Muscle of back (tissue), 11 donors: ENCODE results near the gene MAPK12. TPM values are rescaled to one million over a fixed set of nuclear protein-coding genes. Genes with fewer than 3 reads are reported as not detected.
"Not testable (repeated sequence)": the region's sequence is repeated elsewhere in the genome, so short reads cannot be mapped to it uniquely, and the experiment has no call there.

ENCODE experiments used
- DNase-seq, 3 donors: peaks; one replicate each; pipeline versions ENCODE4 v3.0.0 to v3.0.0-alpha.2; 2013
- polyA plus RNA-seq, 10 donors: library from polyadenylated mRNA; unstranded; fragments of 120-200 nt; gene quantifications; one replicate each; pipeline ENCODE4 v1.2.1, GENCODE V29; 2013; ENCODE audit not compliant: insufficient read length in 10 of 10

Gene MAPK12
- polyA plus RNA-seq, 10 donors, result 8.6 to 38.0 (median 22.5) TPM

DNA sequence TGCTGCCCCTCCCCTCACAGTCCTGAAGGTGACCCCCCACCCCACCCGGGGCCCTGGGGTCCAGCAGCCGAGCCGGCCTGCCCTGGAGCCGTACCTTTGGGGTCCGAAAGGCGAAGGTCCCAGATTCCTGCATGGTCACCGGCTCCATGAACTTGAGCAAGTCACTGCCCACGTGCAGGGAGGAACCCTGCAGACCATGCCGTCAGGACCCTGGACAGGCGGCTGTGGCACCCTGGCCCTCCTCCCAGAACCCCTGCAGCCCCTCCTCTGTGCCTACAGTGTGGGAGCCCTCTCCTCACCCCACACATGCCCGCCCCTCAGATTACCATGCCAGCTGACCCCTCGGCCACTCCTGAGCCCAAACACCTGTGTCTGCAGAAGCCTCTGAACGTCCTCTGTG is 23.0 kb upstream of the MAPK12 start:
- DNase-seq, result no peak

DNA sequence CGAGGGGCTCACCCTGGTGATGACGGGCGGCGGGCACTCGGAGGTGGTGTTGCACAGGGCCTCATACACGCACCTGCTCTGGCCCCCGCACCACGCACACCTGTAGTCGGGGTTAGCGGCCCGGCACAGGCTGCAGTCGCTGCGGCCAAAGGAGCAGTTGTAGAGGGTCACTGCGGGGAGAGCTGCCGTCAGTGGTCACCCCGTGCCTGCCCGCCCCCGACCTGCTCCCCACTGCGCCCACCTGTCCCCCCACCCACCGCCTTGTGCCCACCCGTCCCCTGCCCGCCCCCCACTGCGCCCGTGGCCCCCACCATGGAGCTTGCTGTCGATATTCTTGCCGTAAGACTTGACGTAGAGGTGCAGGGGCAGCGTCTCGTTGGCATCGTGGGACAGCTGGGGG is 22.3 kb upstream of the MAPK12 start:
- DNase-seq, result no peak

DNA sequence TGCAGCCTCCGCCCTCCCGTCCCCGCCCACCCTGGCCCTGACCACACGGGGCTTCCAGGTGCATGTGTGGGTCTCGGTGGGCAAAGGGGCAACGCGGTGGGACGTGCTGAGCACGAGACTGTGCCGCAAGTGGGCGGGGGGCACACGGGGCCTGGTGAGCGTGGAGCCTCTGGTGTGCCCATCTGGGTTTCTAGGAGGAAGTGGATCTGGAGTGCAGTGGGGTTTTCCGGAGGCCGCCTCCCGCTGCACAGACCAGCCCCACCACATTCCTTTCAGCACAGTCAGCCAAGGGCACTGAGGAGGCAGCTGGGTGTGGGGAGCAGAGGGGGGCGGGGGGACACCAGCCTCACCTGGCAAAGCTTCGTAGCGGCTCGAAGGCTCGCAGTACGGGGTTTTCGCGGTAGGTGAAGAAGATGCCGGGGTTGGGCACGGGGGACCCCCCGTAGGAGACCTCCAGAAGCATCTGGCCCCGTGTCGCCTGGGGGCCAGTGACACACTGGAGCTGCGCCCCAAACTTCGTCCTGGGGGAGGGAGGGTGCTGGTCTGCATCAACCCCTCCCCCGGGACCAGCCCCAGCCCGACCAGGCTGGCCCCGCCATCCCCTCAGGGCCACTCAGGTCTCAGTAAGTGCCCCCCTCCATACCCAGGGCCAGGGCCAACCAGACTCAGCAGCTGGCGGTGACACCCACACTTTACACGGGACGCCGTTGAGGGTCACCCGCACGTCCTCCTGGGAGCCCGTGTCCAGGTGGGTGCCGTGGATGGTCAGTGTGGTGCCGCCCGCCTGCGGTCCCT is 21.1 kb upstream of the MAPK12 start:
- no peak for DNase-seq

DNA sequence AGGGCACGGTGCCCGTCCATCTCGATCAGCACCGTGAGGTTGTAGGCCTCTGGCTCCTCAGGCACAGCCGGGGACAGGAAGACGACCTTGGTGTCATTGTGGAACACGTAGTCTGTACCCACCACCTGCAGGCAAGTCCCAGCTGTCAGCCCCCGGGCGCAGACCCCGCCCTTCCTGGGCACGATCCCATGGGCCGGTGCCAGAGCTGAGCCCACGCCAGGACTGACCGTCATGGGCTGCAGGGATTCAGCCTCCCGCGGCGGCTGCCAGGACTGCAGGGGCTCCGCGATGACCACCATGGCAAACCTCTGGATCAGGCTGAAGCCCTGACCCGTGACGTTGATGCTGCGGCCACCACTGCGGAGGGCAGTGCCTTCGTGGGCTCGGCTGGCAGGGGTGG is 20.5 kb upstream of the MAPK12 start:
- peak in 1 of 3 donors; percentile 50 for DNase-seq

DNA sequence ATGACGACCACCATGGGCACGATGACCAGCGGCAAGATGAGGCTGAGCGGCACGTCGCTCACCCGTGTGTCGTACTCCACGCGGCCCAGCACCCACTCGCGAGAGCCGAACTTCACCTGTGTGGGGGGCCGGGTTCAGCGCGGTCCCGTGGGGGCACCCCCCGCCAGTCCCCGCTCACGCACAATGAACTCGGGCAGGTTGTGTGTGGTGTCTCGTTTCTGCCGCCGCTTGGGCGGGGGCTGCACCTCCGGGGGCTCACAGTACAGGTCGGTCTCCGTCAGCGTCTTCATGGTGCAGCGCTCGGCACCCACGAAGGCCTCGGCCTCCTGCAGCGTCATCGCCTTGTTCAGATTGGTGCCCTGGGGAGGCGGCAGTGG is 19.9 kb upstream of the MAPK12 start:
- no peak for DNase-seq

DNA sequence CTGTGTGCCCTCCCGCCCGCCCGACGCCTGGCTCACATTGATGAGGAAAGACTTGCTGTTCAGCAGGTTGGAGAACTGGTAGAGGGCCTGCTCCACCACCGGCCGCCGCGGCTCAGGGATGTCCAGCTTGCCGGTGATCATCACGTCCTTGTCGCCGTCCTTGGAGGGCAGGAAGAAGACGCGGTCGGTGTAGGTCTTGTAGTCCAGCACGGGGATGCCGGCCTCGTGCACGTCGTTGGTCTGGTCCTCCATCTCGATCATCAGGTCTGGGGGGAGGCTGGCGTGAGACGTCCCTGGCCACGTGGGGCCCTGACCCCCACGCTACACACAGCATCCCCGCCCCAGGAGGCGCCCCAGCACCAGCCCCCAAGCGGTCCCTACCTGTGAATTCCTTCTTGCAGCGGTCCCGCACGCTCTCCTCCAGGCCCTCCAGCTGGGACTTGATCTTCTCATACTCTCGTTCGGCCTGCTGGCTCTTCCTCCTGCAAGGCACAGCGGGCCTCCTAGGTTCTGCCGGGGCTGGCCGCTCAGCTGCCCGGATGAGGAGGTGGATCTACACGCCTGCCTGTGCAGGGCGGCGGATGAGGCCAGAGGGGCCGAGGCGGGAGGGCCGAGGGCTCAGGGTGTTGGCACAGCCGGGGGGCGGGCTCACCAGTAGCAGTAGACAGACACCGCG is 19.4 kb upstream of the MAPK12 start:
- no peak for DNase-seq

DNA sequence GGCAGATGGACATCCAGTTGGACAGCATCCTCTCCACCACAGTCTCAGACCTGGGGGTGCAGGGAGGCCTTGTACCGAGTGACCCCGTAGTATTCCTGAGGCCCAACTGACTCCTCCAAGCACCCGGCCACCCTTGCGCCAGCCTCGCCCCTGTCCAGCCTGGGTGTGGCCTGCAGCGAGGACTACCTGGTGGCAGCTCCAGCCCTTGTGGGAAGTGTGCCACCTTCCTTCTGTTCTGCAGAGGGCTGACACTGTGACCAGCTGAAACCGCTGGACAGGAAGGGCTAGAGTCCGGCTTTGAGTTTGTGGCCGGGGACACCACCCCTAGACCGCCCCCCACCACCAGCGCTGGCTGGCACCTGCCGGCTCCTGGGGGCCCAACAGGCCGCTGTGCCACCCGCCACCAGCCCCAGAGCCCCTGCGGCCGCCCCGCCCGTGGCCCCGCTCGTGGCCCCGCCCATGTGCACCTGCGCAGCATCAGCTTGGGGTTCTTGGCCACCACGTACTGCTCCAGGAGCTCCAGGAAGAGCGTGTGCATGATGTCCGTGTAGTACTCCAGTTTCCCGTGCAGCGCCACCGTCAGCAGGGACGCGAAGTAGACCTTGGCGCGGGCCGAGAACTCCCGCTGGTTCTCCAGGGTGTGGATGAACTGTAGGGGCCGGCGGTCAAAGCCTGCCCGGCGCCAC is 18.7 kb upstream of the MAPK12 start:
- no peak for DNase-seq

DNA sequence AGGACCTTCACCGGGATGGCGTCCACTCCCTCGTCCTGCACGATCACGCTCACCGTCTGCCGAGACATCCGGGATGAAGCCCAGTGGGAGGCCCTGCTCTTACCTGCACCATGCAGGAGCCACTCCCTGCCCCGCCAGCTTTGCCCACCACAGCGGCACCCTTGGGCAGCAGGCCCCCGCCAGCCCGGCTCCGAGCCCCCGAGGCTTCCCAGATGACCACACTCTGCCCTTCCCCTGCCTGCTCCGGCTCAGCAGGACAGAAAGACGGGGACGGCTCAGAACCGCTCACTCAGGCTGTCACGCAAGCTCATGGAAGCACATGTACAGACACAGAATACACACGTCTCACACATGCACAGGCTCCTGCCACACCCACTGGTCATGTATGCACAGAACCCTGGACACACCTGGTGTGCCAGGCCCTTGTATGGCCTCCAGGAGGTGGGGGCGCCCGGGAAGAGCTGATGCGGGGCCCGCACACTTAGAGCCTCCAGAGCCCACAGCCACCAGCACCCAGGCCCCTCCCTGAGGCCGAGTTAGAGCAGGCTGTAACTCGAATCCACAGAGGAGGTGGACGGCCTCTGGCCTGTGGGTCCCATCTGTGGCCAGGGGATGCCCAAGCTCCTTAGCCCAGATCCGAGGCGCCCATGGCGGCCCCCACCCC is 17.6 kb upstream of the MAPK12 start:
- no peak for DNase-seq

DNA sequence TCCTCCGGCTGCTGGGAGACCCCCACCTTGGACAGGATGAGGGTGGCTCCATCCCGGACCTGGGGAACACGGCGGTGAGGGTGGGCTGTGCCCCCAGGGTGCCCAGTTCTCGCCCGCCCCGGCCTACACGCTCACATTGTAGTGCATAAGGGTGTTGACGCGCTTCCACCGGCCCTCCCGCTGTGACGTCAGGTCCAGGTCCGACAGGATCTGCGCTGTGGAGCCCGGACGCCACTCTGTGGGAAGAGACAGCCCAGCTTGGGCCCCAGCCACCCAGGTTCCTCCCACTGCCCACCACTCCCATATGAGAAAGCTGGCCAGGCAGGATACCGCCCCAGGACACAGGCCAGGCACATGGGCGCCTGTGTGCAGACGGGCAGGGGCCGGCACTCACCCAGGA is 17.0 kb upstream of the MAPK12 start:
- DNase-seq, result no peak

DNA sequence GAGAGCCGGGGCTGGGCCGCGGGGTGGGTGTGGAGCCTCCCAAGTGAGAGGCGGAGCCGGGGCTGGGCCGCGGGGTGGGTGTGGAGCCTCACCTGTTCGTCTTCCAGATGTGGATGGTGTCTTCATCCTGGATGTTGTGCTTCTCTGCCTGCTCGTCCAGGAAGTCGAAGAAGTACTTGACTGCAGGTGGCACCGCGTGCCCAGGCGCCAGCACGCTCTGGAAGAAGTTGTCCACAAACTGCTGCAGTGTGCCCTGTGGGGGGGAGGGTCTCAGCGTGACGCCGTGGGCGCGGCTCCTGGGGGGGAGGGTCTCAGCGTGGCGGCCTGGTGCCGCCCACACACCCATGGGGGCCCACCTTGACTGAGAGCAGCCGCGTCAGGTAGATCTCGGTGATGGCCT is 16.3 kb upstream of the MAPK12 start:
- DNase-seq, result no peak

DNA sequence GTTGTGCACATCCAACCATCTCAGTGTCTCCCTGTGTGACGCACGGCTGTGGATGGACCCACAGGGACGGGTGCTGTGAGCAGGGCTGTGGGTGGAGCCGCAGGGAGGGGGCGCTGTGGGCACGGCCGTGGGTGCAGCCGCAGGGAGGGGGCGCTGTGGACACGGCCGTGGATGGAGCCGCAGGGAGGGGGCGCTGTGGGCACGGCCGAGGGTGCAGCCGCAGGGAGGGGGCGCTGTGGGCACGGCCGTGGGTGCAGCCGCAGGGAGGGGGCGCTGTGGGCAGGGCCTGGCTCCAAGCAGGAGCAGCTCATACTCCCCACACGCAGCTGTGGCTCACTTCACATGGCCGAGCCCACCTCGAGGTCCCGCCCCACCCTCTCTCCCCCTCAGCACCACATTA is 14.7 kb upstream of the MAPK12 start:
- peak in 1 of 3 donors; percentile 37 for DNase-seq

DNA sequence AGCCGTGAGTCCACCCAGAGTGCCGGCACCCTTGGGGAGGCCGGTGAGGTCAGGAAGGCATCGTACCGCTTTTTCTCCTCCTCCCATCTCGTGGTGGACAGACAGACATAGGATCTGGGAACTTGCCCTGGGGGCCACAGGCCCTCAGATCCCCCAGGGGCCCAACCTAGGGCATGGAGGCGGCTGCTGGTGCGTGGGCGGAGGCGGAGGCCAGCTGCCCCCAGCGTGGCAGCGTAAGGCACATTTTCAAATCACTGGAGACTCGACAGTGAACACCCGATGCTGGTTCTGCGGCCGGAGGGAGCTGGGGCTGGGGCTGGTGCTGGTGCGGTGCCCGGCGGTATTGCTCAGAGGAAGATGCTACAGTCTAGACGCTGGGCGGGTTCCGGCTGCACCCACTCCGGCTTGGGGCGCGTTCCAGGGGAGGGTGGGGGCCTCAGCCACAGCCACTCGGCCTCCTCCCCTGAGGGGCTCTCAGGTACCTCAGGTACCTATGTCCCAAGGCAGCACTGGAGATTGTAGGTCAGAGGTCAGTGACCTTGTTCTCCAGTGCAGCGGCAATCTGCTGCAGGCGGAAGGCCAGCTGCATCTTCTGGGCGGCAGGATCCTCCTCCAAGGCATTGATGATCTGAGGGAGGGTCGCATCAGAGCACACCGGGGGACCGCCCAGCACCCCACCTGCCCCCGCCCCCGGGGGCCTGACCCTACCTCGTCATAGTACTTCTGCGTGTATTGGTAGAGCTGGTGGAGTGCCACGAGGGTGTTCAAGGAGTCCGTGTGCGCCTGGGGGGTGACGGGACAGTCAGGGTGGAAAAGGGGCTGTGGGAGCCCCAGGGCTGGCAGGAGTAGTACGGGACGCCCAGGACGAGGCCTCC is 13.9 kb upstream of the MAPK12 start:
- DNase-seq, result no peak

DNA sequence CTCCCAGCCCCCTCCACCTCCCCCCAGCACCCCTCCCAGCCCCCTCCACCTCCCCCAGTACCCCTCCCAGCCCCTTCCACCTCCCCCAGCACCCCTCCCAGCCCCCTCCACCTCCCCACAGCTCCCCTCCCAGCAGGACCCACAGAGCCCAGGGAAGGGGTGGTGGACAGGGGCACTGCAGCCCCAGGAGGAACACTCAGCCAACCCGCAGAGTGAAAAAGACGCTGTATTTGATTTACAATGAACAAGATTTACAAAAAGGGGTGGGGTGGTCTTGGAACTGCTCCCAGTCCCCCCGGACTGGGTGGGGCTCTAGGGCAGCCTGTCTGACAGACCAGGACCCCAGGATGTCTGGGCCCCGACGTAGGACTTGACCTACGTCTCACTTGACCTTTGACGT is 13.3 kb upstream of the MAPK12 start:
- DNase-seq, result no peak

DNA sequence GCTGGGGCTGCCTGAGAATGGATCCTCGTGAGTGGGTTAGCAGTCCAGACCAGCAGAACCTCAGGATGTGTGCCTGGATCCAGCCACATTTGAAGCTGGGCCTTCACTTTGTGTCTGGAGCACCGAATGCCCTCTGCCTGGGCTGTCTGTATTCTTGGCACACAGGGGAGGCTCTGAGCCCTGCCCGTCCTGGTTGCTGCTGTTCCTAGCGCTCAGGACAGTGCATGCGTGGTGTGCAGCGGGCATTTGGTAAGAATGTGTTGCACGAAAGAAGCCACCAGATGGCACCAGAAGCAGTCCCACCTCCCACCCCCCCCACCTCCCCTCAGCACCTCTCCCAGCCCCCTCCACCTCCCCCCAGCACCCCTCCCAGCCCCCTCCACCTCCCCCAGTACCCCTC is 12.8 kb upstream of the MAPK12 start:
- DNase-seq, result peak in 1 of 3 donors; percentile 67

DNA sequence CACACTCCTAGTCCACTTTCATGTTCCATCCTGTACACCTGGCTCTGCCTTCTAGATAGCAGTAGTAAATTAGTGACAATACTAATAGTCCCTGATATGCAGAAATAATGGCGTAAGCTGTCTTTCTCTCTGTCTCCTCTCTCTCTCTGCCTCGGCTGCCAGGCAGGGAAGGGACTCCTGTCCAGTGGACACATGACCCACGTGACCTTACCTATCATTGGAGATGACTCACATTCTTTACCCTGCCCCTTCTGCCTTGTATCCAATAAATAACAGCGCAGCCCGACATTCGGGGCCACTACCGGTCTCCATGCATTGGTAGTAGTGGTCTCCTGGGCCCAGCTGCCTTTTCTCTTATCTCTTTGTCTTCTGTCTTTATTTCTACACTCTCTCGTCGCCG is 12.3 kb upstream of the MAPK12 start:
- not testable (repeated sequence) for DNase-seq

DNA sequence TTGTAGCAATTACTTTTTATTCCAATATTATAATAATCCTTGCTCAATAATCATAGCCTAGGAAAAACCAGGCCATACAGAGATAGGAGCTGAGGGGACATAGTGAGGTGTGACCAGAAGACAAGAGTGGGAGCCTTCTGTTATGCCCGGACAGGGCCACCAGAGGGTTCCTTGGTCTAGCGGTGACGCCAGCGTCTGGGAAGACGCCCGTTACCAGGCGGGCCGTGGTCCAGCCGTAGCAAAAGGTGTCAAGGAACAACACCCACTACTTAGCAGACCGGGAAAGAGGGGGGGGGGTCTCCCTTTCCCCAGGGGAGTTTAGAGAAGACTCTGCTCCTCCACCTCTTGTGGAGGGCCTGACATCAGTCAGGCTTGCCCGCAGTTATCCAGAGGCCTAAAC is 11.9 kb upstream of the MAPK12 start:
- DNase-seq, result not testable (repeated sequence)

DNA sequence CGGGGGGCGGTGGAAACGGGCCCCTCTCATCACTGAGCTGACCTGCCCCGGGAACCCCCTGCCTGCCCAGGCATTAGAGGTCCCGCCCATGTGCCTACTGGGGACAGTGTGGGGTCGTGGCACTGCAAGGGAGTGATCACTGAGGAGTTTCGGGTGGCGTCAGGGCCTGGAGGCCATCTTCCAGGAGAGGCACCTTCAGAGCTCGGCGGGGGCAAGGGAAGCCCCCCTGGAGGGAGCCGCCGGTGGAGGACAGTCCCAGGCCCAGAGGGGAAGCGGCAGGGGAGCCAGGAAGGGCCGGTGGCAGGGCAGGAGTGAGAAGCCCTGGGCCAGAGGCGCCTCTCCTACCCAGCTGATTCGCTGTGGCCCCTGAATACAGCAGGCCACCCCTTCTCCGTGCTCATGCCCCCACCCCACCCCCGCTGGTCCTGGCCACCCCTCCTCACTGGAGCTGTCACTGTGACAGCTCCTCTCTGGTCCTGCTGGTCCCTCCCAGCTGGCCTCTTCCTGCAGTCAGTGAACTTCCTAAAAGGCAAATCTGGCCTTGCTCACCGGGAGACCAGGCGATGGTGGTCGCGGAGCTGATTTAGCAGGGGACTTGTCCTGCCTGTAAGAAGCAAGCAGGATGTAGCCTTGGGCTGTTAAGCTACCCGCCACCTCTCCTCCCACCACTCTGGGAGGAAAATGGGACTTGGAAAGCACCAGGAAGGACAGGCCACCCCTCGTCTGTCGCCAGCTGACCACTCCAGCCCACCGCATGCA is 10.7 kb upstream of the MAPK12 start:
- DNase-seq, result no peak

DNA sequence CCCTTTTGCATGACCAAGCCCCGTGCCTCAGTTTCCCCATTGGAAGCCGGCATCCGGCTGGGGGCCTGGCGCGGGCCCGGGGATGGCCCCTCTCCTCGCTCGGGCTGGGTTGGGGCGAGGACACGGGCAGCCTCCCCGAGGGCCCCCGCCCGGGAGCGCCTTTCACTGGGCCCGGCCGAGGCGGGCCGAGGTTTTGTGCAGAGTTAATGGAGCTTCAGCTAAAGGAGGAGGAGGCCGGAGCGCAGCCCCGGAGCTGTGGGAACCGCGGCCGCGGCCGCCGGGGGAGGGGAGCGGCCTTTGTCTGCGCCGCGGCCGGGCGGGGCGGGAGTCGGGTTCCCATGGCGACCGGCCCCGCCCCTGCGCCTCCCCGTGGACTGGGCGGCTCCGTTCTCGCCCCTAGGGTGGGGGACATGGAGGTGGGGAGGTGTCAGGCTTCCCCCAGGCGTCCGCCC is 10.1 kb upstream of the MAPK12 start:
- DNase-seq, result peak in 1 of 3 donors; percentile 51

DNA sequence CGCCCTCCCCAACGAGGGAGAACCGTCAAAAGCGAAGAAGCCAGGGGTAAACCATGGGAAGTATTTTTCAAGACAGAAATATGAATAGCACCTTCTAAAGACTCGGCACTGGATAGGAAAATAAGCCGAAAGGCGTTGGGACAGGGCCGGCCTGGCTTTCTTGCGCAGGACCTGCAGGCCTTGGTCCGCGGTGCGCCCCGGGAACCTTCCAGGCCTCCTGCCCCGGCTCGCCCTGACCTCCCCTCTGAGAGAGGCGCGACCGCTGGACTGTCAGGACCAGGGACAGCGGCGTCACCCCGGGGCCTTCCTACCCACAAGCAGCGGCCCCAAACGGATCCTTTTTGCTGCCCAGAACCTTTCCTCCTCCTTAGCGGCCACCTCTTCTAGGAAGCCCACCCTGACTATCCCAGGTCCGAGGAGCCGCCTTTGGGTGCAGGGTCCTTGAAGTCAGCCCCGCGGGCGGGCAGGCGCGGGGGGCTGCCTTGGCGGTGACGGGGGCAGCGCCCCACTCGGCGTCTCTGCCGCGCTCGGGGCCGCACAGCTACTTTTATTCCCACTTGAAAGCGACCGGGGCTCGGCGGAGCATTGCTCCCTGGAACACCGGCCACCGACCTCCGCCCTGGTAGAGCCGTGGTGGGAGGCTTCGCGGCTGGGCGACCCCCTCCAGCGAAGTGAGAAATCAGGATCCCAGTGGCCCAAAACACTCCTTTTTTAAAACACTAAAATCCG is 9.3 kb upstream of the MAPK12 start:
- DNase-seq, result peak in 2 of 3 donors; percentile 72 to 86
